Mucosa of descending colon (tissue), 3 donors: ENCODE measurements around the gene MFAP1. TPM values are rescaled to one million over a fixed set of nuclear protein-coding genes. Genes with fewer than 3 reads are reported as not detected.

Source experiments
- ATAC-seq: fragments of 200-7000 bp; cut with Tn5 transposase; one replicate; pipeline ENCODE4 v1.9.1; 2020; ENCODE audit warnings: mild to moderate bottlenecking, moderate library complexity
- DNase-seq, 3 donors: peaks; one replicate each; pipeline ENCODE4 v3.0.0-alpha.2; 2020
- H3K36me3 ChIP-seq: fragments of 200-600 bp; one replicate; pipeline ENCODE4 v1.8.0; 2021; ENCODE audit warnings: low read depth, mild to moderate bottlenecking
- H3K4me1 ChIP-seq: fragments of 200-600 bp; one replicate; pipeline ENCODE4 v1.8.0; 2021; ENCODE audit warnings: low read depth, mild to moderate bottlenecking
- H3K4me3 ChIP-seq: fragments of 200-600 bp; one replicate; pipeline ENCODE4 v1.8.0; 2021; ENCODE audit warnings: mild to moderate bottlenecking
- H3K9me3 ChIP-seq: fragments of 200-600 bp; one replicate; pipeline ENCODE4 v1.8.0; 2021; ENCODE audit warnings: mild to moderate bottlenecking
- CTCF ChIP-seq: fragments of 200-600 bp; IDR thresholded peaks from one replicate; pipeline ENCODE4 v1.8.0; 2022; ENCODE audit warnings: antibody characterized with exemption, mild to moderate bottlenecking
- intact Hi-C, 2 donors: fragments of 100-400 bp; cut with DNase I in 1 of 2; cut with micrococcal nuclease in 1 of 2; formaldehyde crosslinking; loops; one replicate each; pipeline versions ENCODE4 v1.11.0 to v1.11.1; 2022; cut with DNase I, micrococcal nuclease
- total RNA-seq, 3 donors: library from RNA; stranded (reverse); fragmentation: NEBNext Ultra II Directional in 2 of 3; extraction: Animal tissue kit (Norgen Biotek cat#: 25700) in 2 of 3; gene quantifications; one replicate each; pipeline versions ENCODE4 v1.2.1 to v1.2.4, GENCODE V29; 2021 to 2023
- donor health status: DM: no; HTN: no; CAD: no; lungs with moderate emphysema.
- donor health status: DM: no; HTN: no; CAD: no.
- donor health status: DM: no; HTN: yes; CAD: no.

MFAP1 gene
- total RNA-seq, 3 donors from 2014 or later, result 19.9 to 22.6 (median 20.9) TPM

GRCh38 chr15:43775411-43775965 lies 49.0 kb downstream of the MFAP1 start:
- Histone ChIP-seq H3K4me3 (peak overlapping the region; percentile 45), H3K4me1 (peaks cover 3% of the 10 kb centered on the region), H3K9me3 (no peaks in the 10 kb centered on the region), H3K36me3 (peaks cover 1% of the 10 kb centered on the region)
- TF ChIP-seq CTCF, result no peak
- ATAC-seq, result peak; percentile 76
- intact Hi-C loops, result no loop called here
- DNase-seq, result peak; percentile 73 to 92 (median 88)

DNA sequence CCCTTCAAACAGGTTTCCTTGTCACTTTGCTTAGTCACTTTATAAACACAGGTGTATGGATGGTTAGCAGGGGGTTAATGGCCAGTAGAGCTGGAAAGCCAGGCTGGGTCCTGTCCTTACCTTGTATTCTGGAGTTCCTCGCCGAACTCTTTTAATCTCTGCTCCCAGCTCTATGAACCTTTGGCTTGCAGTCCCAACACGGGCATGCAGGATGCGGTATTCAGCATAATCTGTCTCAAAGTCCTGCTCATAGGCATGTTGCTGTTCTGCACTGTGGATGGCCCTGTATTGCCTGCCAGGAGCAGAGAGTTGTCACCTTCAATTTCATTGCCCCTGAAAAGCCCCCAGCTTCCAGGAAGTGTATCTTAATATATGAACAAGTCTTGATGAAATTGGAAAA lies 50.4 kb downstream of the MFAP1 start:
- H3K36me3 ChIP-seq, result peaks cover 7% of the 10 kb centered on the region
- no peak for DNase-seq
- intact Hi-C loops, result no loop called here

DNA sequence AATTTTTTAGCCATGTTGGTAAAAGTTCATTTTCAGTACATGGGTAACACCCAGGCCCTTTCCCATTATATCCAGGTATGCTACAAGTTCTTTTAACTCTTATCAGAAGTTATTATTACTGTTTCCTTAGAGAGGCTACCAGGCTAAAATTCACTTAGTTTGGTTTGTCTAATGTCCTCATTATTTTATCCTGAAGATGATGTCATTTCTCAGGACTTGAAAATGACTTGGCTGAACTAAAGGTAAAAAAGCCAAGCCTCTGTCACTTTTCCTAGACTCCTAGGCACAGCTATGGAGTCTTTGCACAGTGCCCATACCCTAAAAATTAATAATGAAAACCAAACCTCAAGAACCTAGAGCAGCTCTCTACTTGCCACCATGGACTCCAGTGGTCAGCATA lies 51.9 kb downstream of the MFAP1 start:
- H3K36me3 ChIP-seq, result peaks cover 15% of the 10 kb centered on the region

More for the DNA sequence above, 50.4 kb downstream of the MFAP1 start:
- no peaks in the 10 kb centered on the region for H3K9me3 ChIP-seq
- H3K4me3 ChIP-seq, result no peak overlapping the region
- no peak for ATAC-seq
- no peak for TF ChIP-seq CTCF
- H3K4me1 ChIP-seq, result peaks cover 3% of the 10 kb centered on the region

GRCh38 chr15:43771816-43772215 lies 52.7 kb downstream of the MFAP1 start:
- Histone ChIP-seq H3K4me1 (peaks cover 3% of the 10 kb centered on the region), H3K9me3 (no peaks in the 10 kb centered on the region), H3K36me3 (peaks cover 15% of the 10 kb centered on the region), H3K4me3 (no peak overlapping the region)
- ATAC-seq (no peak), DNase-seq (no peak)
- intact Hi-C loops, result no loop called here
- no peak for TF ChIP-seq CTCF

More for the DNA sequence above, 51.9 kb downstream of the MFAP1 start:
- intact Hi-C loops, result no loop called here
- ATAC-seq, result no peak
- no peak for TF ChIP-seq CTCF
- Histone ChIP-seq H3K4me3 (no peak overlapping the region), H3K9me3 (no peaks in the 10 kb centered on the region), H3K4me1 (peaks cover 3% of the 10 kb centered on the region)
- no peak for DNase-seq

DNA sequence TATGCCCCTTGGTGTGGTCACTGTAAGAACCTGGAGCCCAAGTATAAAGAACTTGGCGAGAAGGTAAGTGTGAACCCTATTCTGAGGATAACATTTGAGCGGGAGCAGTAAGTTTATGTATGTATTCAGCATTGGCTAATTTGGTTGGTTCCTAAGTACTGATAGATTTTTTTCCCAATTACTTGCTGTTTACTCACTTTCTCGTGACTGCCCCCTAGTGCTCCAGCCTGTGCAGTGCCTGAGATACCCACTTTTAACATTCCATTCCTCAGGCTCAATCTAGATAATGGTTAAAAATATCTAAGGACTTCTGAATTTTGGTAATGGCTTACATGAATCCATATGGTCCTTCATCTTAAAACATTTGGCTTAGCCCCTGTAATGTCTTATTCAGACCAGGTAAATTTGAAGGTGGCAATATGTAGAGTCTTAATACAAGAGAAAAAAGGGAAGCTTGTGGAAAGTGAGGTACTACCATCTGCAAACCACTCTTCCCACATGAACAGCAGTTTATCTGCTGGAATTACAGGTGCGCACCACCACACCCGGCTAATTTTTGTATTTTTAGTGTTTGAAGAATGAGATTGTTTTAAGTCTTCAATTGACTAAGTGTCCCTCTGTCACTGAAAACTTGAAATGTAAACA lies 54.8 kb downstream of the MFAP1 start:
- peak; percentile 48 for TF ChIP-seq CTCF
- no peaks in the 10 kb centered on the region for H3K4me1 ChIP-seq
- ATAC-seq (peak; percentile 77), DNase-seq (peak in 2 of 3 donors; percentile 44 to 81)
- peaks cover 15% of the 10 kb centered on the region for H3K36me3 ChIP-seq
- intact Hi-C loops, result no loop called here
- H3K4me3 ChIP-seq, result no peak overlapping the region
- no peaks in the 10 kb centered on the region for H3K9me3 ChIP-seq
